DOHH2 (cell line): Measurements from ENCODE around the gene SERPINA5.
"Not testable (repeated sequence)": the region's sequence is repeated elsewhere in the genome, so short reads cannot be mapped to it uniquely, and the experiment has no call there.

Source experiments
- H3F3A ChIP-seq: fragments of 200-600 bp; sonication (generic), shearing (Covaris generic); 2 replicates; pipeline ENCODE4 v1.6.0; 2016; ENCODE audit warnings: antibody characterized with exemption, mild to moderate bottlenecking; ENCODE audit not compliant: control insufficient read depth, insufficient read depth
- H3K27ac ChIP-seq: fragments of 200-600 bp; sonication (generic); 2 replicates; pipeline ENCODE4 v1.5.1; 2014; ENCODE audit warnings: low read depth, mild to moderate bottlenecking, low read length, moderate library complexity
- H3K27me3 ChIP-seq: fragments of 200-600 bp; sonication (generic); 2 replicates; pipeline ENCODE4 v1.6.1; 2014; ENCODE audit warnings: mild to moderate bottlenecking, low read length, mixed read lengths; ENCODE audit not compliant: control insufficient read depth
- H3K36me3 ChIP-seq: fragments of 200-600 bp; sonication (generic); 2 replicates; pipeline ENCODE4 v1.6.1; 2014; ENCODE audit warnings: mild to moderate bottlenecking, low read length, moderate library complexity, mixed read lengths; ENCODE audit not compliant: control insufficient read depth
- H3K4me1 ChIP-seq: fragments of 200-600 bp; sonication (generic); 2 replicates; pipeline ENCODE4 v1.6.1; 2014; ENCODE audit warnings: mild to moderate bottlenecking, low read length, mixed read lengths; ENCODE audit not compliant: control insufficient read depth
- H3K4me2 ChIP-seq: fragments of 200-600 bp; sonication (generic); 2 replicates; pipeline ENCODE4 v1.6.0; 2014; ENCODE audit warnings: mild to moderate bottlenecking, low read length, moderate library complexity
- H3K4me3 ChIP-seq: fragments of 200-600 bp; sonication (generic); 2 replicates; pipeline ENCODE4 v1.5.1; 2014; ENCODE audit warnings: mild to moderate bottlenecking, low read length, mixed read lengths
- H3K79me2 ChIP-seq: fragments of 200-600 bp; sonication (generic); 2 replicates; pipeline ENCODE4 v1.6.1; 2014; ENCODE audit warnings: mild to moderate bottlenecking, low read length, mixed read lengths; ENCODE audit not compliant: control insufficient read depth
- H3K9me2 ChIP-seq: fragments of 200-600 bp; sonication (generic); replicated peaks from 2 replicates; pipeline ENCODE4 v1.6.1; 2014; ENCODE audit warnings: mild to moderate bottlenecking, low read length, mixed read lengths; ENCODE audit not compliant: control insufficient read depth
- H3K9me3 ChIP-seq: fragments of 200-600 bp; sonication (generic); 2 replicates; pipeline ENCODE4 v1.6.1; 2014; ENCODE audit warnings: antibody characterized with exemption, low read length, mixed read lengths; ENCODE audit not compliant: control insufficient read depth, insufficient read depth
- H4K20me1 ChIP-seq: fragments of 200-600 bp; sonication (generic); 2 replicates; pipeline ENCODE4 v1.6.0; 2014; ENCODE audit warnings: low read depth, mild to moderate bottlenecking, antibody characterized with exemption, low read length, moderate library complexity; ENCODE audit not compliant: control insufficient read depth, insufficient read depth
- EZH2phosphoT487 ChIP-seq: fragments of 200-600 bp; sonication (generic); IDR thresholded peaks from 2 replicates; pipeline ENCODE4 v1.6.1; 2017; ENCODE audit warnings: borderline replicate concordance, mild to moderate bottlenecking, antibody characterized with exemption, low read length, moderate library complexity, mixed read lengths
- TF ChIP-seq, protein P1 (sequence below): fragments of 200-600 bp; sonication (generic); IDR thresholded peaks from one replicate; pipeline ENCODE4 v1.5.1; 2014; ENCODE audit warnings: antibody characterized with exemption, mild to moderate bottlenecking, low read depth, low read length; ENCODE audit not compliant: poor library complexity, severe bottlenecking

SERPINA5 gene

DNA sequence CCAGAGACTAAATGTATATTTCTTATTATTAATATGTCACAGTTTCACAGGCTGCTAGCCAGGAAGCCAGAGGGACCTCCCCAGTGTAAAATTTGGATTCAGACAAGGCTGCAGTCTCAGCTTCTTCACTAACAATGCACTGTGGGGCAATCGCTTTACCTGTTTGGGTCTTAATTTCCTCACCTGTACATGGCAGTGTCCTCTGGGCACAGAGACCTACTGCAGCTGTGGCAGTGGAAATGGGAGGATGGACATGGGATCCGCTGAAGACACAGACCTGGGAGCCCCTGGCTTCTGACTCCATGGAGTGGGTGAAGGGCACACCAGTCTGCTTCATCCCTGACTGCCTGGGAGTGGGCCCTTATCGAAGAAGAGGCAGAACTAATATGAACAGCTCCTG lies 6.9 kb upstream of the SERPINA5 start:
- Histone ChIP-seq H3F3A (no peaks in the 10 kb centered on the region), H3K9me3 (no peaks in the 10 kb centered on the region), H3K4me1 (no peaks in the 10 kb centered on the region), H4K20me1 (no peaks in the 10 kb centered on the region), H3K36me3 (no peaks in the 10 kb centered on the region), H3K27me3 (peaks cover 7% of the 10 kb centered on the region; the same call in 1 of the 2 replicates), H3K27ac (no peak overlapping the region), H3K4me3 (no peak overlapping the region), H3K4me2 (no peak overlapping the region), H3K79me2 (no peaks in the 10 kb centered on the region), H3K9me2 (no peaks in the 10 kb centered on the region)
- TF ChIP-seq EZH2phosphoT487 = no peak

DNA sequence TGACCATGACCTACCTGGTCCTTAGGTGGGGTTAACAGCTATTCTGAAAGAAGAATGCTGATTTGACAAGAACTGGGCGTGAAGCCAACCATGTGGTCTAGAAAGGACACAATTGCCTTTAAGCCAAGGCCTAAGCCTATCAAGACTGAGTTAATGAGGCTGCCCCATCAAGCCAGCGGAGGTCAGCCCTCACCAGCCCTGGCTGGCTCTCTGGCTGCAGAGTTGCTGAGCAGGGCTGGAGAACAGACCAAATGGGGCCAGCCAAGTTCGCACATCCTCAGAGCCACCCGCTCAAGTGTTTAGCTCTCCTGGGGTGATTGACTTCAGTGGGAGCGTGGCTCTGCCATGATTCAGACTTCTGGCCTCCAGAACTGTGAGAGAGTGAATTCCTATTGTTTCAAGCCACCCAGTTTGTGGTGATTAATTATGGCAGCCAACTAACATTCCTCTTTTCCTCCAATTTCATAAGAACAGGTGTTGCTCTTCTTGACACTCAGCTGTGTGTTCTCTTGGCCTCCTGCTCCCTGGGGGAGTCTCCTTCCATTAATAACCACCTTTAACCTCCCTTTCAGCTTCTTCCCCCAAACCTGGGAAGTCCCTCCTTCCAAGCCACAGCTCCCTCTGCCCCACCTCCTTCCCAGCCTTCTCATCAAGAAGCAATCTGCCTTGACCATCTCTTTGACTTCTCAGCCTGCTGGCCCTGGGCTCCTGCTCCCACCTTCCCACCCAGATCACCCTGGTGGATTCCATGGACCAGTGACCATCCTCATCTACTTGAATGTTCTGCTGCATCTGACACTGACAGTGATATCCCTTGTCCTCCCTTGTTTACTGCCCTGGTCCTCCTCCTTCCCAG lies 5.3 kb upstream of the SERPINA5 start:
- no peak overlapping the region for H3K27ac ChIP-seq
- TF ChIP-seq EZH2phosphoT487 = no peak
- TF ChIP-seq, protein P1, sequence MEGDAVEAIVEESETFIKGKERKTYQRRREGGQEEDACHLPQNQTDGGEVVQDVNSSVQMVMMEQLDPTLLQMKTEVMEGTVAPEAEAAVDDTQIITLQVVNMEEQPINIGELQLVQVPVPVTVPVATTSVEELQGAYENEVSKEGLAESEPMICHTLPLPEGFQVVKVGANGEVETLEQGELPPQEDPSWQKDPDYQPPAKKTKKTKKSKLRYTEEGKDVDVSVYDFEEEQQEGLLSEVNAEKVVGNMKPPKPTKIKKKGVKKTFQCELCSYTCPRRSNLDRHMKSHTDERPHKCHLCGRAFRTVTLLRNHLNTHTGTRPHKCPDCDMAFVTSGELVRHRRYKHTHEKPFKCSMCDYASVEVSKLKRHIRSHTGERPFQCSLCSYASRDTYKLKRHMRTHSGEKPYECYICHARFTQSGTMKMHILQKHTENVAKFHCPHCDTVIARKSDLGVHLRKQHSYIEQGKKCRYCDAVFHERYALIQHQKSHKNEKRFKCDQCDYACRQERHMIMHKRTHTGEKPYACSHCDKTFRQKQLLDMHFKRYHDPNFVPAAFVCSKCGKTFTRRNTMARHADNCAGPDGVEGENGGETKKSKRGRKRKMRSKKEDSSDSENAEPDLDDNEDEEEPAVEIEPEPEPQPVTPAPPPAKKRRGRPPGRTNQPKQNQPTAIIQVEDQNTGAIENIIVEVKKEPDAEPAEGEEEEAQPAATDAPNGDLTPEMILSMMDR = no peak
- H3K9me2 ChIP-seq = no peaks in the 10 kb centered on the region
- H3F3A ChIP-seq = no peaks in the 10 kb centered on the region
- peaks cover 7% of the 10 kb centered on the region; the same call in 1 of the 2 replicates for H3K27me3 ChIP-seq
- no peaks in the 10 kb centered on the region for H3K36me3 ChIP-seq
- no peaks in the 10 kb centered on the region for H4K20me1 ChIP-seq
- no peaks in the 10 kb centered on the region for H3K4me1 ChIP-seq
- H3K4me2 ChIP-seq = no peak overlapping the region
- H3K4me3 ChIP-seq = no peak overlapping the region
- H3K79me2 ChIP-seq = no peaks in the 10 kb centered on the region
- H3K9me3 ChIP-seq = no peaks in the 10 kb centered on the region

DNA sequence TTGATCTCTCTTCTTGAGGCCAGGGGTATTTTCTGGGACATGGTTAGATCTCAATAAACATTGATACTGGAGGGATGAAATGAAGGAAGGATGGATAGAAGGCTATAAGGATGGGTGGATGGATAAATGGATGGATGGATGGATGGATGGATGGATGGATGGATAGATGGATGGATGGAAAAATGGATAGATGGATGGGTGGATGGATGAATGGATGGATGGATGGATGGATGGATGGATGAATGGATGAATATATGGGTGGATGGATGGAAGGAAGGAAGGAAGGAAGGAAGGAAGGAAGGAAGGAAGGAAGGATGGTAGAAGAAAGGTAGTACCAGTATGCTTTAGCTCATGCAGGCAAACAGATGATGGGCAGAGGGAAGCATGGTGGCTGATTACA lies 3.8 kb upstream of the SERPINA5 start:
- not testable (repeated sequence) for H3K4me3 ChIP-seq, H3K4me2 ChIP-seq, H4K20me1 ChIP-seq, H3K4me1 ChIP-seq, H3K9me2 ChIP-seq, H3K36me3 ChIP-seq, H3F3A ChIP-seq, H3K27ac ChIP-seq, H3K9me3 ChIP-seq, H3K27me3 ChIP-seq, H3K79me2 ChIP-seq

DNA sequence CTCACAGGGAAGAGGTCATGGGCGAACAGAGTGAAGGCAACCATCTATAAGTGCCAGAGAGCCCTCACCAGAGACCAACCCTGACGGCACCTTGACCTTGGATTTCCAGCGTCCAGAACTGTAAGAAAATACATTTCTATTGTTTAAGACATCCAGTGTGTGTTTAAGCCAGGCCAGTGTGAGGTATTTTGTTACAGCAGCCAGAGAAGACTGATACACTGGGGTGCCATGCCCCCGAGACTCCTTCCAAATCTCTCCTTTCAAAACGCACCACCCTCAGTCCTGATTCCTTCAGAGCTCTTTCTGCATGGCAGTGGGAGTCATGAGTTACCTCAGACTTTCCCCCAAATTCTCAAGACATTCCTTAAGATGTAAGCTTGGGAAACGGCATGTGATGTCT lies 2.5 kb upstream of the SERPINA5 start:
- no peaks in the 10 kb centered on the region for H3F3A ChIP-seq
- no peak overlapping the region for H3K4me3 ChIP-seq
- H3K27ac ChIP-seq = no peak overlapping the region
- H3K9me2 ChIP-seq = no peaks in the 10 kb centered on the region
- no peaks in the 10 kb centered on the region for H3K4me1 ChIP-seq
- H3K36me3 ChIP-seq = no peaks in the 10 kb centered on the region
- H4K20me1 ChIP-seq = no peaks in the 10 kb centered on the region
- H3K27me3 ChIP-seq = peaks cover 7% of the 10 kb centered on the region; the same call in 1 of the 2 replicates
- no peak overlapping the region for H3K4me2 ChIP-seq
- H3K79me2 ChIP-seq = no peaks in the 10 kb centered on the region
- H3K9me3 ChIP-seq = no peaks in the 10 kb centered on the region
- TF ChIP-seq EZH2phosphoT487 = no peak
- TF ChIP-seq, protein P1 = no peak
